Esophagus muscularis mucosa (tissue), 4 donors: ENCODE measurements around the gene SSBP2. TPM values are rescaled to one million over a fixed set of nuclear protein-coding genes. Genes with fewer than 3 reads are reported as not detected.
"Not testable (repeated sequence)": the region's sequence is repeated elsewhere in the genome, so short reads cannot be mapped to it uniquely, and the experiment has no call there.

Source experiments
- DNase-seq: peaks from one replicate; pipeline ENCODE4 v3.0.0-alpha.2; 2017; ENCODE audit errors: extremely low spot score
- H3K27ac ChIP-seq, 4 donors: fragments of 200-600 bp; sonication (generic); replicated peaks in 1 of 4; 1 replicate in 3 of 4; 2 replicates in 1 of 4; pipeline ENCODE4 v1.5.1; 2016 to 2019; ENCODE audit warnings: mild to moderate bottlenecking in 1 of 4
- H3K27me3 ChIP-seq, 4 donors: fragments of 200-600 bp; sonication (generic); one replicate each; pipeline versions ENCODE4 v1.5.1 to v1.6.0; 2016 to 2019
- H3K36me3 ChIP-seq, 4 donors: fragments of 200-600 bp; sonication (generic); one replicate each; pipeline ENCODE4 v1.5.1; 2016 to 2019
- H3K4me1 ChIP-seq, 4 donors: fragments of 200-600 bp; sonication (generic); one replicate each; pipeline ENCODE4 v1.5.1; 2016 to 2019
- H3K4me3 ChIP-seq, 4 donors: fragments of 200-600 bp; sonication (generic); 1 replicate in 2 of 4; 2 replicates in 2 of 4; pipeline ENCODE4 v1.5.1; 2016 to 2019; ENCODE audit warnings: mild to moderate bottlenecking in 4 of 4, moderate library complexity in 1 of 4
- H3K9me3 ChIP-seq, 4 donors: fragments of 200-600 bp; sonication (generic); 1 replicate in 3 of 4; 2 replicates in 1 of 4; pipeline ENCODE4 v1.5.1; 2016 to 2019
- EP300 ChIP-seq: sonication (generic); formaldehyde crosslinking; IDR thresholded peaks from one replicate; pipeline ENCODE4 v1.6.1; 2017; ENCODE audit warnings: antibody characterized with exemption
- POLR2A ChIP-seq: fragments of 450-650 bp; IDR thresholded peaks from one replicate; pipeline ENCODE4 v1.6.1; 2017; ENCODE audit warnings: antibody characterized with exemption, moderate library complexity, mild to moderate bottlenecking, low read depth
- POLR2AphosphoS5 ChIP-seq, 2 donors: sonication (generic); formaldehyde crosslinking; IDR thresholded peaks; one replicate each; pipeline ENCODE4 v1.6.1; 2017; ENCODE audit warnings: antibody characterized with exemption in 2 of 2
- WGBS: methylation state at CpG from one replicate; pipeline ENCODE4 v1.1.5; 2018; 5-methylcytosine and 5-hydroxymethylcytosine counted together
- intact Hi-C: fragments of 100-400 bp; cut with DNase I; formaldehyde crosslinking; loops from one replicate; pipeline ENCODE4 v1.15.1; 2023
- total RNA-seq, 4 donors: library from RNA; depleted of rRNA; stranded (reverse); fragments of >200 nt; gene quantifications; one replicate each; pipeline versions ENCODE4 v1.1.0 to v1.2.1, GENCODE V29; 2016
- TF ChIP-seq, protein P1 (sequence below), 3 experiments: fragments of 200-600 bp in 2 of 3; fragments of 450-650 bp in 1 of 3; sonication (generic) in 2 of 3; IDR thresholded peaks; one replicate each; pipeline ENCODE4 v1.5.1; 2017 to 2019; ENCODE audit warnings: antibody characterized with exemption in 3 of 3, mild to moderate bottlenecking in 2 of 3, moderate library complexity in 1 of 3

The SSBP2 gene
- total RNA-seq, 4 donors from 2014 or later: 62.9 to 97.2 (median 74.2) TPM

- no peak for DNase-seq
- no peak for TF ChIP-seq EP300
- no peak for TF ChIP-seq POLR2A
- no peak for TF ChIP-seq POLR2AphosphoS5 (IDR thresholded peaks at IDR 0.05)
- TF ChIP-seq, protein P1, sequence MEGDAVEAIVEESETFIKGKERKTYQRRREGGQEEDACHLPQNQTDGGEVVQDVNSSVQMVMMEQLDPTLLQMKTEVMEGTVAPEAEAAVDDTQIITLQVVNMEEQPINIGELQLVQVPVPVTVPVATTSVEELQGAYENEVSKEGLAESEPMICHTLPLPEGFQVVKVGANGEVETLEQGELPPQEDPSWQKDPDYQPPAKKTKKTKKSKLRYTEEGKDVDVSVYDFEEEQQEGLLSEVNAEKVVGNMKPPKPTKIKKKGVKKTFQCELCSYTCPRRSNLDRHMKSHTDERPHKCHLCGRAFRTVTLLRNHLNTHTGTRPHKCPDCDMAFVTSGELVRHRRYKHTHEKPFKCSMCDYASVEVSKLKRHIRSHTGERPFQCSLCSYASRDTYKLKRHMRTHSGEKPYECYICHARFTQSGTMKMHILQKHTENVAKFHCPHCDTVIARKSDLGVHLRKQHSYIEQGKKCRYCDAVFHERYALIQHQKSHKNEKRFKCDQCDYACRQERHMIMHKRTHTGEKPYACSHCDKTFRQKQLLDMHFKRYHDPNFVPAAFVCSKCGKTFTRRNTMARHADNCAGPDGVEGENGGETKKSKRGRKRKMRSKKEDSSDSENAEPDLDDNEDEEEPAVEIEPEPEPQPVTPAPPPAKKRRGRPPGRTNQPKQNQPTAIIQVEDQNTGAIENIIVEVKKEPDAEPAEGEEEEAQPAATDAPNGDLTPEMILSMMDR (IDR thresholded peaks at IDR 0.05): no peak
- intact Hi-C loops: no loop called here
- H3K9me3 ChIP-seq: no peaks in the 10 kb centered on the region
- H3K36me3 ChIP-seq: peaks cover 0 to 4% (median 2%) of the 10 kb centered on the region in 4 donors
- no peak overlapping the region for H3K27ac ChIP-seq
- H3K4me3 ChIP-seq: no peak overlapping the region
- 99% methylated on average over 2 of the region's 2 CpGs for WGBS
- H3K4me1 ChIP-seq: no peaks in the 10 kb centered on the region
- H3K27me3 ChIP-seq: no peaks in the 10 kb centered on the region
These were observed 341.5 kb downstream of the SSBP2 start for GRCh38 chr5:81409361-81409760.

DNA sequence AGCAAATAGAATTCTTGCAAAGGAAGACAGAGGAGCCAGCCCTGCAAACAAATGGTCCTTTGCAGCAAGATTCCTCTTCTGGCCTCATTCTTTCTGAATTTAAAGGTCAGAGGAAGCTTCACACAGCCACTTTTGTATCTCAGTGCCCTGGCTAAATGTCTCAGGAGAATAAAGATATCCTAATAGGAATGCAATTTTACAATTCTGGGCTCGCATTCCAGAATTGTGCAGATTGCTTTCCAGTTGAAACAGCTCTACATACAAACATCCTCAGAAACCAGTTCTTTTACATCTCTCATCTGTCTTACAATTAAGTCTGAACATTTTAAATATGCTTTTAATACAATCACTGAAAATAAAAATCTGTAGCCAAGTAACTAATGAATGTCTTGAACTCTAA lies 342.4 kb downstream of the SSBP2 start:
- 52% methylated on average over 1 of the region's 1 CpG for WGBS
- Histone ChIP-seq H3K36me3 (peaks cover 0 to 4% (median 2%) of the 10 kb centered on the region in 4 donors), H3K27ac (no peak overlapping the region), H3K9me3 (no peaks in the 10 kb centered on the region), H3K27me3 (no peaks in the 10 kb centered on the region), H3K4me1 (no peaks in the 10 kb centered on the region), H3K4me3 (no peak overlapping the region)
- no peak for DNase-seq
- TF ChIP-seq POLR2AphosphoS5 (IDR thresholded peaks at IDR 0.05) (no peak), EP300 (no peak), POLR2A (no peak)
- TF ChIP-seq, protein P1 (IDR thresholded peaks at IDR 0.05): no peak
- intact Hi-C loops: no loop called here

GRCh38 chr5:81407811-81408210 lies 343.1 kb downstream of the SSBP2 start:
- H3K4me3 ChIP-seq, DNase-seq, H3K9me3 ChIP-seq, H3K36me3 ChIP-seq, H3K27ac ChIP-seq, intact Hi-C loops, H3K4me1 ChIP-seq, H3K27me3 ChIP-seq: not testable (repeated sequence)
- 79% methylated on average over 4 of the region's 4 CpGs for WGBS

GRCh38 chr5:81405126-81405891 lies 345.6 kb downstream of the SSBP2 start:
- 90% methylated on average over 7 of the region's 7 CpGs for WGBS

GRCh38 chr5:81402192-81402930 lies 348.5 kb downstream of the SSBP2 start:
- no peaks in the 10 kb centered on the region for H3K36me3 ChIP-seq
- H3K27me3 ChIP-seq: no peaks in the 10 kb centered on the region
- H3K27ac ChIP-seq: no peak overlapping the region
- H3K4me3 ChIP-seq: no peak overlapping the region
- WGBS: 55% methylated on average over 1 of the region's 2 CpGs
- no peaks in the 10 kb centered on the region for H3K9me3 ChIP-seq
- TF ChIP-seq, protein P1 (IDR thresholded peaks at IDR 0.05): no peak
- TF ChIP-seq POLR2A (no peak), EP300 (no peak), POLR2AphosphoS5 (IDR thresholded peaks at IDR 0.05) (no peak)
- no peaks in the 10 kb centered on the region for H3K4me1 ChIP-seq
- intact Hi-C loops: no loop called here
- no peak for DNase-seq

More at GRCh38 chr5:81405126-81405891, 345.6 kb downstream of the SSBP2 start:
- TF ChIP-seq, protein P1 (IDR thresholded peaks at IDR 0.05): no peak
- TF ChIP-seq POLR2AphosphoS5 (IDR thresholded peaks at IDR 0.05): no peak
- no peak for TF ChIP-seq POLR2A
- TF ChIP-seq EP300: no peak
- intact Hi-C loops: no loop called here
- H3K9me3 ChIP-seq: no peaks in the 10 kb centered on the region
- no peak overlapping the region for H3K4me3 ChIP-seq
- DNase-seq: no peak
- no peak overlapping the region for H3K27ac ChIP-seq
- H3K4me1 ChIP-seq: no peaks in the 10 kb centered on the region
- peaks cover 0 to 4% (median 2%) of the 10 kb centered on the region in 4 donors for H3K36me3 ChIP-seq
- H3K27me3 ChIP-seq: no peaks in the 10 kb centered on the region
